DOHH2 (cell line): ENCODE data around the gene TMEM131.
"Not testable (repeated sequence)": the region's sequence is repeated elsewhere in the genome, so short reads cannot be mapped to it uniquely, and the experiment has no call there.

Experiments used
- H3F3A ChIP-seq: fragments of 200-600 bp; sonication (generic), shearing (Covaris generic); 2 replicates; pipeline ENCODE4 v1.6.0; 2016; ENCODE audit warnings: antibody characterized with exemption, mild to moderate bottlenecking; ENCODE audit not compliant: control insufficient read depth, insufficient read depth
- H3K27ac ChIP-seq: fragments of 200-600 bp; sonication (generic); 2 replicates; pipeline ENCODE4 v1.5.1; 2014; ENCODE audit warnings: low read depth, mild to moderate bottlenecking, low read length, moderate library complexity
- H3K27me3 ChIP-seq: fragments of 200-600 bp; sonication (generic); 2 replicates; pipeline ENCODE4 v1.6.1; 2014; ENCODE audit warnings: mild to moderate bottlenecking, low read length, mixed read lengths; ENCODE audit not compliant: control insufficient read depth
- H3K36me3 ChIP-seq: fragments of 200-600 bp; sonication (generic); 2 replicates; pipeline ENCODE4 v1.6.1; 2014; ENCODE audit warnings: mild to moderate bottlenecking, low read length, moderate library complexity, mixed read lengths; ENCODE audit not compliant: control insufficient read depth
- H3K4me1 ChIP-seq: fragments of 200-600 bp; sonication (generic); 2 replicates; pipeline ENCODE4 v1.6.1; 2014; ENCODE audit warnings: mild to moderate bottlenecking, low read length, mixed read lengths; ENCODE audit not compliant: control insufficient read depth
- H3K4me2 ChIP-seq: fragments of 200-600 bp; sonication (generic); 2 replicates; pipeline ENCODE4 v1.6.0; 2014; ENCODE audit warnings: mild to moderate bottlenecking, low read length, moderate library complexity
- H3K4me3 ChIP-seq: fragments of 200-600 bp; sonication (generic); 2 replicates; pipeline ENCODE4 v1.5.1; 2014; ENCODE audit warnings: mild to moderate bottlenecking, low read length, mixed read lengths
- H3K79me2 ChIP-seq: fragments of 200-600 bp; sonication (generic); 2 replicates; pipeline ENCODE4 v1.6.1; 2014; ENCODE audit warnings: mild to moderate bottlenecking, low read length, mixed read lengths; ENCODE audit not compliant: control insufficient read depth
- H3K9me2 ChIP-seq: fragments of 200-600 bp; sonication (generic); replicated peaks from 2 replicates; pipeline ENCODE4 v1.6.1; 2014; ENCODE audit warnings: mild to moderate bottlenecking, low read length, mixed read lengths; ENCODE audit not compliant: control insufficient read depth
- H3K9me3 ChIP-seq: fragments of 200-600 bp; sonication (generic); 2 replicates; pipeline ENCODE4 v1.6.1; 2014; ENCODE audit warnings: antibody characterized with exemption, low read length, mixed read lengths; ENCODE audit not compliant: control insufficient read depth, insufficient read depth
- H4K20me1 ChIP-seq: fragments of 200-600 bp; sonication (generic); 2 replicates; pipeline ENCODE4 v1.6.0; 2014; ENCODE audit warnings: low read depth, mild to moderate bottlenecking, antibody characterized with exemption, low read length, moderate library complexity; ENCODE audit not compliant: control insufficient read depth, insufficient read depth
- CTCF ChIP-seq: fragments of 200-600 bp; sonication (generic); IDR thresholded peaks from one replicate; pipeline ENCODE4 v1.5.1; 2014; ENCODE audit warnings: antibody characterized with exemption, mild to moderate bottlenecking, low read depth, low read length; ENCODE audit not compliant: poor library complexity, severe bottlenecking
- EZH2phosphoT487 ChIP-seq: fragments of 200-600 bp; sonication (generic); IDR thresholded peaks from 2 replicates; pipeline ENCODE4 v1.6.1; 2017; ENCODE audit warnings: borderline replicate concordance, mild to moderate bottlenecking, antibody characterized with exemption, low read length, moderate library complexity, mixed read lengths

The TMEM131 gene

GRCh38 chr2:97924194-97924593 is 71.6 kb downstream of the TMEM131 start:
- H3K9me3 ChIP-seq = peaks cover 7% of the 10 kb centered on the region; the same call in 1 of the 2 replicates
- no peaks in the 10 kb centered on the region for H3K9me2 ChIP-seq
- no peak overlapping the region for H3K4me3 ChIP-seq
- H4K20me1 ChIP-seq = no peaks in the 10 kb centered on the region
- no peak for TF ChIP-seq CTCF
- no peak for TF ChIP-seq EZH2phosphoT487
- peaks cover 65% of the 10 kb centered on the region for H3K79me2 ChIP-seq
- peaks cover 57% of the 10 kb centered on the region for H3K36me3 ChIP-seq
- H3K4me2 ChIP-seq = no peak overlapping the region
- no peaks in the 10 kb centered on the region for H3K27me3 ChIP-seq
- H3K4me1 ChIP-seq = peaks cover 16% of the 10 kb centered on the region
- no peak overlapping the region for H3K27ac ChIP-seq
- H3F3A ChIP-seq = peaks cover under 1% of the 10 kb centered on the region; the same call in 1 of the 2 replicates

GRCh38 chr2:97919858-97920257 is 75.9 kb downstream of the TMEM131 start:
- Histone ChIP-seq H4K20me1 (no peaks in the 10 kb centered on the region), H3K4me3 (no peak overlapping the region), H3K9me2 (no peaks in the 10 kb centered on the region), H3K79me2 (peaks cover 70% of the 10 kb centered on the region), H3K27me3 (no peaks in the 10 kb centered on the region), H3K4me2 (no peak overlapping the region), H3K27ac (no peak overlapping the region), H3K4me1 (peaks cover 32% of the 10 kb centered on the region), H3K9me3 (peaks cover 7% of the 10 kb centered on the region; the same call in 1 of the 2 replicates), H3F3A (peaks cover 2% of the 10 kb centered on the region), H3K36me3 (peaks cover 37% of the 10 kb centered on the region)
- TF ChIP-seq CTCF (no peak), EZH2phosphoT487 (no peak)

- Histone ChIP-seq H3K9me3 (peaks cover 7% of the 10 kb centered on the region; the same call in 1 of the 2 replicates), H3K79me2 (peaks cover 80% of the 10 kb centered on the region), H3K4me3 (no peak overlapping the region), H4K20me1 (no peaks in the 10 kb centered on the region), H3F3A (peaks cover 6% of the 10 kb centered on the region), H3K27me3 (no peaks in the 10 kb centered on the region), H3K9me2 (no peaks in the 10 kb centered on the region), H3K4me2 (no peak overlapping the region), H3K36me3 (peaks cover 30% of the 10 kb centered on the region), H3K4me1 (peaks cover 42% of the 10 kb centered on the region), H3K27ac (no peak overlapping the region)
- TF ChIP-seq EZH2phosphoT487 = no peak
- TF ChIP-seq CTCF = no peak
These were observed 76.9 kb downstream of the TMEM131 start for GRCh38 chr2:97918818-97919217.

GRCh38 chr2:97917668-97918067 is 78.1 kb downstream of the TMEM131 start:
- not testable (repeated sequence) for H3K9me3 ChIP-seq, H3K4me2 ChIP-seq, H4K20me1 ChIP-seq, H3K9me2 ChIP-seq, H3K27ac ChIP-seq, H3K4me3 ChIP-seq, H3F3A ChIP-seq, H3K27me3 ChIP-seq
- Histone ChIP-seq H3K36me3 (peaks cover 30% of the 10 kb centered on the region), H3K4me1 (peaks cover 54% of the 10 kb centered on the region), H3K79me2 (peaks cover 90% of the 10 kb centered on the region)
